OCI-LY7 (cell line): Measurements from ENCODE around the gene CISH. TPM values are rescaled to one million over a fixed set of nuclear protein-coding genes. Genes with fewer than 3 reads are reported as not detected.

Source experiments
- BruUV-seq: library from RNA; stranded (reverse); fragments of 400-500 nt; replicated peaks from 2 replicates; lab custom pipeline; 2021; lab: Mats Ljungman, UMichigan
- CTCF ChIA-PET: fragments of 300-600 bp; sonication (Branson Sonifier 250); formaldehyde crosslinking; loops from one replicate; lab custom pipeline; 2022; ENCODE audit warnings: antibody characterized with exemption; ENCODE audit not compliant: unreplicated experiment; lab: Charles Lee
- POLR2A ChIA-PET: fragments of 300-600 bp; sonication (Branson Sonifier 250); formaldehyde crosslinking; loops from one replicate; lab custom pipeline; 2022; ENCODE audit warnings: antibody characterized with exemption; lab: Charles Lee
- DNase-seq: peaks from one replicate; pipeline ENCODE4 v3.0.0-alpha.2; 2015; ENCODE audit warnings: low spot score
- H2AFZ ChIP-seq: fragments of 200-600 bp; sonication (generic), shearing (Covaris generic); 2 replicates; pipeline ENCODE4 v1.6.1; 2014; ENCODE audit warnings: mild to moderate bottlenecking, antibody characterized with exemption, low read length, moderate library complexity
- H3K27ac ChIP-seq: fragments of 200-600 bp; sonication (generic); 2 replicates; pipeline ENCODE4 v1.5.1; 2014; ENCODE audit warnings: mixed run types, low read depth, mild to moderate bottlenecking, moderate library complexity, low read length, inconsistent platforms; ENCODE audit not compliant: poor library complexity, severe bottlenecking
- H3K36me3 ChIP-seq: fragments of 200-600 bp; sonication (generic); 2 replicates; pipeline ENCODE4 v1.6.1; 2014; ENCODE audit warnings: mild to moderate bottlenecking, antibody characterized with exemption, low read length, moderate library complexity, mixed read lengths; ENCODE audit not compliant: insufficient read depth
- H3K4me1 ChIP-seq: fragments of 200-600 bp; sonication (generic); 2 replicates; pipeline ENCODE4 v1.5.1; 2014; ENCODE audit warnings: mild to moderate bottlenecking, low read length; ENCODE audit not compliant: insufficient read depth, poor library complexity, severe bottlenecking
- H3K4me2 ChIP-seq: fragments of 200-600 bp; sonication (generic); 2 replicates; pipeline ENCODE4 v1.6.1; 2014; ENCODE audit warnings: mild to moderate bottlenecking, low read length
- H3K4me3 ChIP-seq: fragments of 200-600 bp; sonication (generic); 2 replicates; pipeline ENCODE4 v1.5.1; 2014; ENCODE audit warnings: mild to moderate bottlenecking, low read depth, low read length; ENCODE audit not compliant: poor library complexity, severe bottlenecking
- H3K79me2 ChIP-seq: fragments of 200-600 bp; sonication (generic); 2 replicates; pipeline ENCODE4 v1.6.1; 2016; ENCODE audit warnings: low read depth, mild to moderate bottlenecking, low read length, moderate library complexity, mixed read lengths; ENCODE audit not compliant: insufficient read depth
- H3K9me2 ChIP-seq: fragments of 200-600 bp; sonication (generic); 2 replicates; pipeline ENCODE4 v1.6.1; 2016; ENCODE audit warnings: mild to moderate bottlenecking, low read length, mixed read lengths; ENCODE audit not compliant: insufficient read depth
- H3K9me3 ChIP-seq: fragments of 200-600 bp; sonication (generic); 2 replicates; pipeline ENCODE4 v1.6.1; 2014; ENCODE audit warnings: mild to moderate bottlenecking, mixed run types, low read length, mixed read lengths
- H4K20me1 ChIP-seq: fragments of 200-600 bp; sonication (generic); 2 replicates; pipeline ENCODE4 v1.6.1; 2014; ENCODE audit warnings: mild to moderate bottlenecking, antibody characterized with exemption, low read length, moderate library complexity, mixed read lengths; ENCODE audit not compliant: insufficient read depth
- EZH2phosphoT487 ChIP-seq: fragments of 200-600 bp; sonication (generic); IDR thresholded peaks from 2 replicates; pipeline ENCODE4 v1.6.1; 2018; ENCODE audit warnings: low read depth, borderline replicate concordance, mild to moderate bottlenecking, mixed run types, antibody characterized with exemption, low read length, moderate library complexity, mixed read lengths
- intact Hi-C: fragments of 100-400 bp; cut with micrococcal nuclease; formaldehyde crosslinking; loops from one replicate; pipeline ENCODE4 v1.10.0; 2022; ENCODE audit not compliant: unreplicated experiment
- total RNA-seq, 2 experiments: library from RNA; depleted of rRNA in 1 of 2; stranded (reverse); fragments of >200 nt in 1 of 2; shearing (Covaris generic) in 1 of 2; gene quantifications; 2 replicates each; pipeline ENCODE4 v1.2.3, GENCODE V29; 2014 to 2022
- TF ChIP-seq, protein P1 (sequence below): fragments of 200-600 bp; sonication (generic); conservative IDR thresholded peaks from 2 replicates; pipeline ENCODE4 v1.5.1; 2014; ENCODE audit warnings: mild to moderate bottlenecking, antibody characterized with exemption, low read length, moderate library complexity, mixed read lengths

The CISH gene
- total RNA-seq, 2 experiments from 2014 or later = not detected

- H3K4me2 ChIP-seq = no peak overlapping the region
- no peak for TF ChIP-seq EZH2phosphoT487
- TF ChIP-seq, protein P1, sequence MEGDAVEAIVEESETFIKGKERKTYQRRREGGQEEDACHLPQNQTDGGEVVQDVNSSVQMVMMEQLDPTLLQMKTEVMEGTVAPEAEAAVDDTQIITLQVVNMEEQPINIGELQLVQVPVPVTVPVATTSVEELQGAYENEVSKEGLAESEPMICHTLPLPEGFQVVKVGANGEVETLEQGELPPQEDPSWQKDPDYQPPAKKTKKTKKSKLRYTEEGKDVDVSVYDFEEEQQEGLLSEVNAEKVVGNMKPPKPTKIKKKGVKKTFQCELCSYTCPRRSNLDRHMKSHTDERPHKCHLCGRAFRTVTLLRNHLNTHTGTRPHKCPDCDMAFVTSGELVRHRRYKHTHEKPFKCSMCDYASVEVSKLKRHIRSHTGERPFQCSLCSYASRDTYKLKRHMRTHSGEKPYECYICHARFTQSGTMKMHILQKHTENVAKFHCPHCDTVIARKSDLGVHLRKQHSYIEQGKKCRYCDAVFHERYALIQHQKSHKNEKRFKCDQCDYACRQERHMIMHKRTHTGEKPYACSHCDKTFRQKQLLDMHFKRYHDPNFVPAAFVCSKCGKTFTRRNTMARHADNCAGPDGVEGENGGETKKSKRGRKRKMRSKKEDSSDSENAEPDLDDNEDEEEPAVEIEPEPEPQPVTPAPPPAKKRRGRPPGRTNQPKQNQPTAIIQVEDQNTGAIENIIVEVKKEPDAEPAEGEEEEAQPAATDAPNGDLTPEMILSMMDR = peak; percentile 13; the same call in 1 of the 2 replicates
- peaks cover 10% of the 10 kb centered on the region for H3K4me1 ChIP-seq
- H3K79me2 ChIP-seq = no peaks in the 10 kb centered on the region
- no peak for DNase-seq
- BruUV-seq = no TSS peak
- ChIA-PET POLR2A (interaction anchor here (0.6 kb wide), 2 partner anchors 46 to 853 kb away, joined by 3 read pairs; no protein-coding TSS in a partner anchor), CTCF (interaction anchor here (1.3 kb wide), 1 partner anchor 61 kb away, joined by 3 read pairs; no protein-coding TSS in a partner anchor)
- no peaks in the 10 kb centered on the region for H3K9me2 ChIP-seq
- no peak overlapping the region for H3K4me3 ChIP-seq
- H3K27ac ChIP-seq = no peak overlapping the region
- H3K9me3 ChIP-seq = no peaks in the 10 kb centered on the region
- no peaks in the 10 kb centered on the region for H3K36me3 ChIP-seq
- no peak overlapping the region for H2AFZ ChIP-seq
- intact Hi-C loops = loop anchor here (2.0 kb wide), 1 partner anchor 24 kb away; no protein-coding TSS in a partner anchor
- H4K20me1 ChIP-seq = no peaks in the 10 kb centered on the region
Measured at GRCh38 chr3:50591196-50591741, 20.3 kb downstream of the CISH start.

DNA sequence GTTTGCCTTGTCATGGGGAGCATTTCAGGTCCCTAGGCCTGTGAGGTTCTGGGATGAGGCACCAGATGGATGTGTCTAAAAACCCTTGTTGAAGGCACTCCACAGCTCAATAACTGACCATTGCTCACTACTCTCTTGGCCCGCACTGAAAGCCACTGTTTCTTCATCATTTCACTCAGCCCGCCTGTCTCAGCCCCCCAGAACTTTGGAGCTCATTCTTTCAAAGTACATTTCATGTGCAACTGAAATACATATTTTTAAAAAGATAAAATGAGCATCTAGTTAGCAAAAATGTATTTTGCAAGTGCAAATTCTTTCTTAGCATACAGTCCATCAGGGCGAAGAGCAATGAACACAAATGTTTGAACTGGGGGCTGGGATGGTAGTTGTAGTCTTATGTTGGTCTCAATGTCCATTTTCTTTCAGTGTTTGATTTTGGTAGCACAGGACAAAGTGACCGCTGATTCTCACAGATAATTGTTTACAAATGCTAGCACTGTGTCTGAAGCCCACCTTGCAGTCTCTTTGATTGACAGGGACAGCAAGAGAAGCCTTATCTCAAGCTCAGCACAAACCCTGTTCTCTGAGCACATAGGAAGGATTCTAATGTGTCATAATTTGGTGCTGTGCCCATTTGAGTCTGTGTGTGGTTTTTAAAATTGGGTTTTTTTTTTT is 22.7 kb downstream of the CISH start:
- Histone ChIP-seq H3K36me3 (no peaks in the 10 kb centered on the region), H3K27ac (no peak overlapping the region), H3K4me2 (no peak overlapping the region), H4K20me1 (no peaks in the 10 kb centered on the region), H3K9me2 (no peaks in the 10 kb centered on the region), H3K9me3 (no peaks in the 10 kb centered on the region), H3K4me3 (no peak overlapping the region), H3K79me2 (no peaks in the 10 kb centered on the region), H3K4me1 (peaks cover 10% of the 10 kb centered on the region), H2AFZ (no peak overlapping the region)
- POLR2A ChIA-PET = interaction anchor here (0.6 to 1.3 kb wide), 2 partner anchors 20 to 63 kb away, joined by 4 read pairs; no protein-coding TSS in a partner anchor
- DNase-seq = no peak
- CTCF ChIA-PET = interaction anchor here (0.6 kb wide), 2 partner anchors 19 to 1854 kb away, joined by 3 to 4 read pairs; no protein-coding TSS in a partner anchor
- TF ChIP-seq EZH2phosphoT487 = no peak
- TF ChIP-seq, protein P1 = no peak
- no TSS peak for BruUV-seq
- intact Hi-C loops = no loop called here
